SU-DHL-6 (cell line): ENCODE data around the gene ZDHHC20.
"Not testable (repeated sequence)": the region's sequence is repeated elsewhere in the genome, so short reads cannot be mapped to it uniquely, and the experiment has no call there.

Experiments
- H2AFZ ChIP-seq: fragments of 200-600 bp; sonication (generic); 2 replicates; pipeline ENCODE4 v1.6.1; 2014; ENCODE audit warnings: low read depth, mild to moderate bottlenecking, moderate library complexity, mixed read lengths, antibody characterized with exemption, low read length; ENCODE audit not compliant: severe bottlenecking
- H3F3A ChIP-seq: fragments of 200-600 bp; shearing (Covaris generic); 2 replicates; pipeline ENCODE4 v1.6.0; 2016; ENCODE audit warnings: antibody characterized with exemption, mild to moderate bottlenecking; ENCODE audit not compliant: insufficient read depth
- H3K27ac ChIP-seq: fragments of 200-600 bp; sonication (generic); 2 replicates; pipeline ENCODE4 v1.5.1; 2016; ENCODE audit warnings: low read depth, mild to moderate bottlenecking, low read length, moderate library complexity, mixed read lengths
- H3K27me3 ChIP-seq: fragments of 200-600 bp; sonication (generic), shearing (Covaris generic); 2 replicates; pipeline ENCODE4 v1.6.0; 2014; ENCODE audit warnings: mild to moderate bottlenecking, low read length
- H3K36me3 ChIP-seq: fragments of 200-600 bp; sonication (generic); 2 replicates; pipeline ENCODE4 v1.6.1; 2014; ENCODE audit warnings: mild to moderate bottlenecking, low read length, mixed read lengths
- H3K4me2 ChIP-seq: fragments of 300-600, 200-600 bp; shearing (Covaris generic), sonication (generic); 2 replicates; pipeline ENCODE4 v1.6.0; 2014; ENCODE audit warnings: low read length, low read depth, mild to moderate bottlenecking; ENCODE audit not compliant: poor library complexity, severe bottlenecking
- H3K4me3 ChIP-seq: fragments of 200-600 bp; sonication (generic); 2 replicates; pipeline ENCODE4 v1.5.1; 2014; ENCODE audit warnings: antibody characterized with exemption, low read length, mild to moderate bottlenecking, mixed read lengths; ENCODE audit not compliant: insufficient read depth, poor library complexity, severe bottlenecking
- H3K79me2 ChIP-seq: fragments of 200-600 bp; sonication (generic); 2 replicates; pipeline ENCODE4 v1.6.1; 2014; ENCODE audit warnings: mild to moderate bottlenecking, low read length, moderate library complexity; ENCODE audit not compliant: insufficient read depth
- H3K9ac ChIP-seq: fragments of 200-600 bp; sonication (generic); 2 replicates; pipeline ENCODE4 v1.7.0; 2014; ENCODE audit warnings: mild to moderate bottlenecking, low read length
- H3K9me2 ChIP-seq: fragments of 200-600 bp; sonication (generic); replicated peaks from 2 replicates; pipeline ENCODE4 v1.6.1; 2014; ENCODE audit warnings: low read length; ENCODE audit not compliant: insufficient read depth
- H3K9me3 ChIP-seq: fragments of 200-600 bp; sonication (generic); 2 replicates; pipeline ENCODE4 v1.6.1; 2014; ENCODE audit warnings: low read length, mixed read lengths; ENCODE audit not compliant: insufficient read depth
- H4K20me1 ChIP-seq: fragments of 200-600 bp; sonication (generic); 2 replicates; pipeline ENCODE4 v1.6.1; 2014; ENCODE audit warnings: low read depth, mild to moderate bottlenecking, antibody characterized with exemption, low read length, moderate library complexity, mixed read lengths
- CTCF ChIP-seq: fragments of 200-600 bp; sonication (generic); IDR thresholded peaks from one replicate; pipeline ENCODE4 v1.5.1; 2017; ENCODE audit warnings: antibody characterized with exemption, mild to moderate bottlenecking, low read length, moderate library complexity; ENCODE audit not compliant: insufficient read depth, poor library complexity, severe bottlenecking
- EZH2phosphoT487 ChIP-seq: fragments of 200-600 bp; sonication (generic), shearing (Covaris generic); conservative IDR thresholded peaks from 2 replicates; pipeline ENCODE4 v1.6.1; 2018; ENCODE audit warnings: mild to moderate bottlenecking, antibody characterized with exemption, low read length, moderate library complexity, mixed read lengths

ZDHHC20 gene

DNA sequence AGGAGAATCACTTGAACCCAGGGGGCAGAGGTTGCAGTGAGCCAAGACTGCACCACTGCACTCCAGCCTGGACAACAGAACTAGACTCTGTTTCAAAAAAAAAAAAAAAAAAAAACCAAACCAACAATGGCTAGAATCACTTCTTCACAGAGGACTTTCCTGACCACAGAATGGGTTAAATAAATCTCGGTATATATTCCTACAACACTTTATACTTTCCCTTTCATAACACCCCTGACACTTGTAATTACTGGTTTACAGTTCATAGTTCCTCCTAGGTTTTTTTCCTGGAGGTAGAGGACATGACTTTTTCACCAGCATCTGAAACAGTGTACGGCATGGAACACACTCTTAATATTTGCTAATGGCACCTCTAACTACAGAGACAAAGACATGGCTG lies 31.4 kb downstream of the ZDHHC20 start:
- Histone ChIP-seq H3K4me2 (no peak overlapping the region), H4K20me1 (no peaks in the 10 kb centered on the region; the same call in 1 of the 2 replicates), H3K4me3 (no peak overlapping the region), H3K27me3 (no peaks in the 10 kb centered on the region), H3K27ac (no peak overlapping the region), H3K9me3 (no peaks in the 10 kb centered on the region), H2AFZ (no peak overlapping the region), H3K79me2 (peaks cover 82% of the 10 kb centered on the region), H3K9me2 (no peaks in the 10 kb centered on the region), H3K36me3 (no peaks in the 10 kb centered on the region; the same call in 1 of the 2 replicates), H3F3A (peaks cover 7% of the 10 kb centered on the region; the same call in 1 of the 2 replicates), H3K9ac (no peak overlapping the region)
- TF ChIP-seq EZH2phosphoT487 (no peak), CTCF (no peak)

GRCh38 chr13:21426238-21426637 lies 32.9 kb downstream of the ZDHHC20 start:
- Histone ChIP-seq H3K27me3 (no peaks in the 10 kb centered on the region), H2AFZ (no peak overlapping the region), H4K20me1 (no peaks in the 10 kb centered on the region; the same call in 1 of the 2 replicates), H3K36me3 (no peaks in the 10 kb centered on the region; the same call in 1 of the 2 replicates), H3K9me2 (no peaks in the 10 kb centered on the region), H3K9ac (no peak overlapping the region), H3K4me3 (no peak overlapping the region), H3K27ac (no peak overlapping the region), H3K79me2 (peaks cover 83% of the 10 kb centered on the region), H3F3A (peaks cover 7% of the 10 kb centered on the region; the same call in 1 of the 2 replicates), H3K9me3 (no peaks in the 10 kb centered on the region), H3K4me2 (no peak overlapping the region)
- TF ChIP-seq EZH2phosphoT487 = no peak
- TF ChIP-seq CTCF = no peak

- Histone ChIP-seq H3K9ac (no peak overlapping the region), H3K27ac (no peak overlapping the region), H2AFZ (no peak overlapping the region), H3K9me3 (no peaks in the 10 kb centered on the region), H3K27me3 (no peaks in the 10 kb centered on the region), H3K9me2 (no peaks in the 10 kb centered on the region), H3K4me2 (no peak overlapping the region), H3K4me3 (no peak overlapping the region), H3K79me2 (peaks cover 36% of the 10 kb centered on the region), H4K20me1 (no peaks in the 10 kb centered on the region; the same call in 1 of the 2 replicates), H3F3A (peaks cover 7% of the 10 kb centered on the region; the same call in 1 of the 2 replicates), H3K36me3 (no peaks in the 10 kb centered on the region; the same call in 1 of the 2 replicates)
- TF ChIP-seq CTCF = no peak
- no peak for TF ChIP-seq EZH2phosphoT487
Measured at GRCh38 chr13:21420706-21421105, 38.4 kb downstream of the ZDHHC20 start.

GRCh38 chr13:21413013-21413412 lies 46.1 kb downstream of the ZDHHC20 start:
- Histone ChIP-seq H3K4me3 (no peak overlapping the region), H3K4me2 (no peak overlapping the region), H3F3A (no peaks in the 10 kb centered on the region), H3K36me3 (peaks cover 19% of the 10 kb centered on the region), H3K27me3 (no peaks in the 10 kb centered on the region), H3K79me2 (no peaks in the 10 kb centered on the region), H4K20me1 (no peaks in the 10 kb centered on the region), H3K9me3 (no peaks in the 10 kb centered on the region), H3K9ac (no peak overlapping the region), H3K27ac (no peak overlapping the region), H3K9me2 (no peaks in the 10 kb centered on the region), H2AFZ (no peak overlapping the region)
- no peak for TF ChIP-seq CTCF

GRCh38 chr13:21410453-21410852 lies 48.6 kb downstream of the ZDHHC20 start:
- H3K9ac ChIP-seq, H3K27ac ChIP-seq, H2AFZ ChIP-seq, H3K27me3 ChIP-seq, H3K9me3 ChIP-seq, H3K79me2 ChIP-seq, H3K4me3 ChIP-seq, H3K4me2 ChIP-seq, H3K9me2 ChIP-seq, H4K20me1 ChIP-seq, H3F3A ChIP-seq: not testable (repeated sequence)
- peaks cover 19% of the 10 kb centered on the region for H3K36me3 ChIP-seq
